ENCODE data around the gene TRPM3. TPM values are rescaled to one million over a fixed set of nuclear protein-coding genes. Genes with fewer than 3 reads are reported as not detected.

TRPM3 gene
- total RNA-seq, 1 experiment from 2014 or later, result 0.26 TPM

DNA sequence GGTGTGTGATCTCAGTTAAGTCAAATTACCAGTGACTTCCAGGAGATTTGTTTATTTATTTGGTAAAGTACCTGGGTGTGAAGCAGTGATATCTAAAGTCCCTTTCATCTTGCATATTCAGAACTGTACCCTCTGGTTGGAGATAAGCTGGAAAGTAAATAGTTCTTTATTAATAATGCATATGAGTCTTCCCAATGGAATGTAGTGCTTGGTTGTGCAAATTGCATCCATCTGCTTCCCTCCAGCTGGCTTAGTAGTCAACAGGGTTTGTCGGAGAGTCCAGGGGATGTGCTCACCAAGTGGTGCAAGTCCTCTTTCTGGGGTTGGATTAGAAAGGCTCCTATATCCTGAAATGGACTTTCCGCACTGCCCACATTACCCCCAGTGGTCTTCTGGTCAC is 42.0 kb downstream of the TRPM3 start:
- peak in 1 of 2 experiments; percentile 36 for DNase-seq
- intact Hi-C loops (cut with micrococcal nuclease; ENCODE audit: unreplicated experiment), result no loop called here

GRCh38 chr9:71076096-71076495 is 45.3 kb downstream of the TRPM3 start:
- H3K79me2 ChIP-seq (ENCODE audit: low read depth), result no peaks in the 10 kb centered on the region
- no peak overlapping the region for H3K4me2 ChIP-seq
- intact Hi-C loops (cut with micrococcal nuclease; ENCODE audit: unreplicated experiment), result no loop called here
- POLR2A ChIA-PET (ENCODE audit: unreplicated experiment), result no interaction called here
- H3K36me3 ChIP-seq (ENCODE audit: low read depth), result no peaks in the 10 kb centered on the region
- H3K27ac ChIP-seq, result no peak overlapping the region
- TF ChIP-seq, protein P1, sequence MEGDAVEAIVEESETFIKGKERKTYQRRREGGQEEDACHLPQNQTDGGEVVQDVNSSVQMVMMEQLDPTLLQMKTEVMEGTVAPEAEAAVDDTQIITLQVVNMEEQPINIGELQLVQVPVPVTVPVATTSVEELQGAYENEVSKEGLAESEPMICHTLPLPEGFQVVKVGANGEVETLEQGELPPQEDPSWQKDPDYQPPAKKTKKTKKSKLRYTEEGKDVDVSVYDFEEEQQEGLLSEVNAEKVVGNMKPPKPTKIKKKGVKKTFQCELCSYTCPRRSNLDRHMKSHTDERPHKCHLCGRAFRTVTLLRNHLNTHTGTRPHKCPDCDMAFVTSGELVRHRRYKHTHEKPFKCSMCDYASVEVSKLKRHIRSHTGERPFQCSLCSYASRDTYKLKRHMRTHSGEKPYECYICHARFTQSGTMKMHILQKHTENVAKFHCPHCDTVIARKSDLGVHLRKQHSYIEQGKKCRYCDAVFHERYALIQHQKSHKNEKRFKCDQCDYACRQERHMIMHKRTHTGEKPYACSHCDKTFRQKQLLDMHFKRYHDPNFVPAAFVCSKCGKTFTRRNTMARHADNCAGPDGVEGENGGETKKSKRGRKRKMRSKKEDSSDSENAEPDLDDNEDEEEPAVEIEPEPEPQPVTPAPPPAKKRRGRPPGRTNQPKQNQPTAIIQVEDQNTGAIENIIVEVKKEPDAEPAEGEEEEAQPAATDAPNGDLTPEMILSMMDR (conservative IDR thresholded peaks at IDR 0.05), result no peak
- TF ChIP-seq EZH2 (IDR thresholded peaks at IDR 0.05; ENCODE audit: low read depth), result no peak
- no TSS peak for BruUV-seq (replicated peaks)
- no peaks in the 10 kb centered on the region for H3K9me3 ChIP-seq (ENCODE audit: insufficient read depth, low read depth)
- H3F3A ChIP-seq (ENCODE audit: insufficient read depth, low read depth), result no peaks in the 10 kb centered on the region
- CTCF ChIA-PET, result no interaction called here
- DNase-seq, result no peak
- H2AFZ ChIP-seq, result no peak overlapping the region
- H4K20me1 ChIP-seq (ENCODE audit: insufficient read depth), result no peaks in the 10 kb centered on the region
- peaks cover 11% of the 10 kb centered on the region; the same call in 1 of the 2 replicates for H3K27me3 ChIP-seq (ENCODE audit: insufficient read depth, low read depth)
- H3K4me3 ChIP-seq, result no peak overlapping the region
- H3K9me2 ChIP-seq (ENCODE audit: insufficient read depth), result no peaks in the 10 kb centered on the region
- H3K4me1 ChIP-seq (replicated peaks; ENCODE audit: insufficient read depth), result no peaks in the 10 kb centered on the region

More for the DNA sequence above, 42.0 kb downstream of the TRPM3 start:
- H2AFZ ChIP-seq, result no peak overlapping the region
- H3K9me3 ChIP-seq (ENCODE audit: insufficient read depth, low read depth), result no peaks in the 10 kb centered on the region
- H3F3A ChIP-seq (ENCODE audit: insufficient read depth, low read depth), result no peaks in the 10 kb centered on the region
- H3K79me2 ChIP-seq (ENCODE audit: low read depth), result no peaks in the 10 kb centered on the region
- H3K36me3 ChIP-seq (ENCODE audit: low read depth), result no peaks in the 10 kb centered on the region
- H3K4me3 ChIP-seq, result no peak overlapping the region
- H3K4me2 ChIP-seq, result no peak overlapping the region
- H3K4me1 ChIP-seq (replicated peaks; ENCODE audit: insufficient read depth), result no peaks in the 10 kb centered on the region
- CTCF ChIA-PET, result no interaction called here
- no TSS peak for BruUV-seq (replicated peaks)
- H3K27me3 ChIP-seq (ENCODE audit: insufficient read depth, low read depth), result peaks cover 4% of the 10 kb centered on the region; the same call in 1 of the 2 replicates
- POLR2A ChIA-PET (ENCODE audit: unreplicated experiment), result no interaction called here
- no peaks in the 10 kb centered on the region for H3K9me2 ChIP-seq (ENCODE audit: insufficient read depth)
- no peak for TF ChIP-seq EZH2 (IDR thresholded peaks at IDR 0.05; ENCODE audit: low read depth)
- TF ChIP-seq, protein P1 (conservative IDR thresholded peaks at IDR 0.05), result no peak
- H4K20me1 ChIP-seq (ENCODE audit: insufficient read depth), result no peaks in the 10 kb centered on the region
- H3K27ac ChIP-seq, result no peak overlapping the region

DNA sequence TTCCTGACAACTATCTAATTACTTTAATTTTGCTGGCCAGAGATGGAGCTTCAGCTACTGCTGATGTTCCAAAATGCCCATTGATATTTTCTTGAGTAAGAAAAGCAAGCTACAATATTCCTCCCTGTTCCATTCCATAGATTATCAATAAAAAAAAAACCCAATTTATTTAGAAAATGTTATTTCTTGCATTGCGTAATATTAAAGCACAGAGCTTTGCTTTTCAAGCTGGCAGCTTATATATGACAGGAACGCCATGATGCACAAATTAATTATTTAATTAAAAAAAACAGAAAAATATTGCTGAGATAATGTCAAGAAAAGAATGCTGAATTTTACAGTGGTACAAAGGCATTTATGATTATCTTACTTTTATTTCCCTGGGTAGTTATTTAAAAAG is 47.9 kb downstream of the TRPM3 start:
- TF ChIP-seq, protein P1 (conservative IDR thresholded peaks at IDR 0.05), result no peak
- no peak for TF ChIP-seq EZH2 (IDR thresholded peaks at IDR 0.05; ENCODE audit: low read depth)
- intact Hi-C loops (cut with micrococcal nuclease; ENCODE audit: unreplicated experiment), result no loop called here
- Histone ChIP-seq H3K27ac (no peak overlapping the region), H4K20me1 (ENCODE audit: insufficient read depth) (no peaks in the 10 kb centered on the region), H3K79me2 (ENCODE audit: low read depth) (no peaks in the 10 kb centered on the region), H3K9me3 (ENCODE audit: insufficient read depth, low read depth) (no peaks in the 10 kb centered on the region), H3K4me3 (no peak overlapping the region), H3K9me2 (ENCODE audit: insufficient read depth) (no peaks in the 10 kb centered on the region), H3K4me2 (no peak overlapping the region), H3F3A (ENCODE audit: insufficient read depth, low read depth) (no peaks in the 10 kb centered on the region), H3K27me3 (ENCODE audit: insufficient read depth, low read depth) (peaks cover 11% of the 10 kb centered on the region; the same call in 1 of the 2 replicates), H2AFZ (no peak overlapping the region), H3K36me3 (ENCODE audit: low read depth) (no peaks in the 10 kb centered on the region), H3K4me1 (replicated peaks; ENCODE audit: insufficient read depth) (no peaks in the 10 kb centered on the region)
- BruUV-seq (replicated peaks), result no TSS peak
- CTCF ChIA-PET, result no interaction called here
- no peak for DNase-seq
- POLR2A ChIA-PET (ENCODE audit: unreplicated experiment), result no interaction called here
